Stomach (tissue), 8 donors: ENCODE data around the gene UBXN6. TPM values are rescaled to one million over a fixed set of nuclear protein-coding genes. Genes with fewer than 3 reads are reported as not detected.

Experiments
- polyA plus RNA-seq, 3 donors: library from polyadenylated mRNA; stranded (reverse); fragments of 200-250 nt; gene quantifications; one replicate each; pipeline ENCODE4 v1.2.3, GENCODE V29; 2013
- small RNA-seq, 4 donors: library from RNA; depleted of rRNA; stranded (forward); fragments of <200 nt; gene quantifications; one replicate each; pipeline ENCODE3, GENCODE V24; 2016
- total RNA-seq, 5 donors: library from RNA; depleted of rRNA; stranded (reverse); fragments of >200 nt; gene quantifications; one replicate each; pipeline versions ENCODE4 v1.1.0 to v1.2.3, GENCODE V29; 2014 to 2016
- donor health status: healthy with polysubstance abuse.
- donor health status: Bipolar disorder and iron deficiency.
- donor health status: healthy.

Gene UBXN6
- total and polyA plus RNA-seq, 8 donors, result 19.3 to 208 (median 93.4) TPM

Small RNA genes within 50 kb of the gene (small RNA-seq; reads per million reads assigned to genes)
- gene MIR4746, result 0 reads per million in 4 donors

Other genes starting within 250 kb of the UBXN6 start
- under 1 TPM in 1 of 5 donors, not detected in 4; 0.55 TPM for gene EBI3, start 228.3 kb downstream of the UBXN6 start, total RNA-seq
- gene EBI3, start 228.3 kb downstream of the UBXN6 start, polyA plus RNA-seq, result 1 to 10 TPM; 2.0 to 2.7 (median 2.7) TPM
- 10 to 100 TPM in 3 of 5 donors, 1 to 10 TPM in 2; 3.5 to 48.4 (median 13.0) TPM for gene YJU2, start 210.7 kb downstream of the UBXN6 start, total RNA-seq
- 10 to 100 TPM; 26.0 to 34.7 (median 30.4) TPM for gene YJU2, start 210.7 kb downstream of the UBXN6 start, polyA plus RNA-seq
- gene SHD, start 178.5 kb downstream of the UBXN6 start, total RNA-seq, result 1 to 10 TPM in 1 of 5 donors, not detected in 4; 7.0 TPM
- gene SHD, start 178.5 kb downstream of the UBXN6 start, polyA plus RNA-seq, result not detected
- gene TMIGD2, start 155.4 kb downstream of the UBXN6 start, total RNA-seq, result 1 to 10 TPM in 1 of 5 donors, not detected in 4; 1.1 TPM
- gene TMIGD2, start 155.4 kb downstream of the UBXN6 start, polyA plus RNA-seq, result under 1 TPM in 1 of 3 donors, not detected in 2; 0.55 TPM
- gene FSD1, start 153.2 kb downstream of the UBXN6 start, total RNA-seq, result 10 to 100 TPM in 1 of 5 donors, 1 to 10 TPM in 2, not detected in 2; 1.1 to 12.5 (median 2.3) TPM
- gene FSD1, start 153.2 kb downstream of the UBXN6 start, polyA plus RNA-seq, result 1 to 10 TPM in 1 of 3 donors, under 1 TPM in 1, not detected in 1; 0.31 to 1.3 TPM
- 100 to 1,000 TPM in 1 of 5 donors, 10 to 100 TPM in 3, not detected in 1; 20.7 to 250 (median 35.1) TPM for gene STAP2, start 119.0 kb downstream of the UBXN6 start, total RNA-seq
- gene STAP2, start 119.0 kb downstream of the UBXN6 start, polyA plus RNA-seq, result 10 to 100 TPM; 32.7 to 70.8 (median 52.4) TPM
- gene MPND, start 114.2 kb downstream of the UBXN6 start, total RNA-seq, result 10 to 100 TPM in 2 of 5 donors, 1 to 10 TPM in 3; 2.2 to 24.5 (median 8.3) TPM
- 10 to 100 TPM; 20.4 to 25.0 (median 22.0) TPM for gene MPND, start 114.2 kb downstream of the UBXN6 start, polyA plus RNA-seq
- 100 to 1,000 TPM in 1 of 5 donors, 10 to 100 TPM in 4; 14.8 to 111 (median 26.3) TPM for gene SH3GL1, start 57.2 kb downstream of the UBXN6 start, total RNA-seq
- 10 to 100 TPM; 44.9 to 48.5 (median 46.0) TPM for gene SH3GL1, start 57.2 kb downstream of the UBXN6 start, polyA plus RNA-seq
- 100 to 1,000 TPM in 1 of 5 donors, 10 to 100 TPM in 1, 1 to 10 TPM in 3; 1.8 to 100 (median 9.8) TPM for gene CHAF1A, start 55.2 kb downstream of the UBXN6 start, total RNA-seq
- gene CHAF1A, start 55.2 kb downstream of the UBXN6 start, polyA plus RNA-seq, result 1 to 10 TPM; 5.4 to 7.2 (median 5.8) TPM
- gene HDGFL2, start 14.5 kb upstream of the UBXN6 start, total RNA-seq, result 10 to 100 TPM; 26.8 to 85.2 (median 33.9) TPM
- 100 to 1,000 TPM in 1 of 3 donors, 10 to 100 TPM in 2; 25.5 to 127 (median 55.5) TPM for gene HDGFL2, start 14.5 kb upstream of the UBXN6 start, polyA plus RNA-seq
- gene PLIN4, start 60.7 kb upstream of the UBXN6 start, total RNA-seq, result 10 to 100 TPM in 3 of 5 donors, 1 to 10 TPM in 2; 9.0 to 64.7 (median 24.9) TPM
- 10 to 100 TPM in 1 of 3 donors, 1 to 10 TPM in 2; 3.5 to 13.2 (median 6.8) TPM for gene PLIN4, start 60.7 kb upstream of the UBXN6 start, polyA plus RNA-seq
- 100 to 1,000 TPM in 1 of 5 donors, 10 to 100 TPM in 2, 1 to 10 TPM in 2; 1.4 to 114 (median 37.8) TPM for gene PLIN5, start 77.4 kb upstream of the UBXN6 start, total RNA-seq
- 10 to 100 TPM; 23.8 to 37.9 (median 25.3) TPM for gene PLIN5, start 77.4 kb upstream of the UBXN6 start, polyA plus RNA-seq
- gene LRG1, start 82.2 kb upstream of the UBXN6 start, total RNA-seq, result 10 to 100 TPM in 1 of 5 donors, 1 to 10 TPM in 3, not detected in 1; 4.2 to 17.2 (median 7.3) TPM
- gene LRG1, start 82.2 kb upstream of the UBXN6 start, polyA plus RNA-seq, result 10 to 100 TPM in 2 of 3 donors, 1 to 10 TPM in 1; 2.1 to 23.3 (median 16.1) TPM
- 1 to 10 TPM in 4 of 5 donors, not detected in 1; 1.2 to 6.7 (median 2.1) TPM for gene SEMA6B, start 101.9 kb upstream of the UBXN6 start, total RNA-seq
- 1 to 10 TPM; 1.7 to 2.1 (median 1.9) TPM for gene SEMA6B, start 101.9 kb upstream of the UBXN6 start, polyA plus RNA-seq
- gene TNFAIP8L1, start 181.7 kb upstream of the UBXN6 start, total RNA-seq, result 10 to 100 TPM in 2 of 5 donors, 1 to 10 TPM in 3; 7.0 to 43.4 (median 9.5) TPM
- 1 to 10 TPM; 5.3 to 5.5 (median 5.4) TPM for gene TNFAIP8L1, start 181.7 kb upstream of the UBXN6 start, polyA plus RNA-seq
- 10 to 100 TPM; 41.4 to 77.5 (median 71.3) TPM for gene MYDGF, start 212.5 kb upstream of the UBXN6 start, total RNA-seq
- 10 to 100 TPM; 66.4 to 86.6 (median 75.3) TPM for gene MYDGF, start 212.5 kb upstream of the UBXN6 start, polyA plus RNA-seq